Measurements from ENCODE around the gene NCAM2.

The NCAM2 gene

DNA sequence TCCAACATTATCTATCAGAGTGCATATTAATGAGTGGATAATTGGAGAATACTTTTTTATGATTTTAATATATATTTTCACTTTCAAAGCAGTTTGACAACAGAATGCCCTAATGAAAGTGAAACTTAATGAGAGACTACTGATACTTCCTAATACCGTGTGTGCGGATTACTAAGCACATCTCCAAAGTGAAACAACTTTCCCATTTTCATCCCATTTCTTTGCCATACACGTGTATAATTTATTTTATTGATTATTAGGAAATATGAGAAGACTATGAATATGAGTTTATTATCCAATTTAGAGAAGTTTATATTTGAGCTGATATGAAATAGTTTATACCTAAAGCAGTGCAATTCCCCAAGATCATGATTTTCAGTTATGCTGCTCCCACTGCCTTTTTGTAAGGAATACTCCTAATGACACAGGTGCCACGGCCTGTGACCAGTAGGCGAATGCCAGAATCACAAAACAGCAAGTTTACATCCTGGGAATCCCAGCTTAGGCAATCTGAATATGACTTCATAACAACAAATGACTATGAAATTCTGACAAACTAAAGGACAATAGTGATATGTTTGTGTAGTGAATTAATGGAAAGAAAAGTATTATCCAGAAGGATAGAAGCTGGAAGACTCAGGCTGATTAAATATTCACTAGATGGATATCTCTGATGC is 202.9 kb downstream of the NCAM2 start:
- H3K9ac ChIP-seq (ENCODE audit: low read depth, low read length) = no peak overlapping the region
- H3K27me3 ChIP-seq (ENCODE audit: control insufficient read depth, insufficient read depth, low read length) = no peaks in the 10 kb centered on the region
- no peak overlapping the region for H3K4me3 ChIP-seq (ENCODE audit: low read depth, low read length)
- H3K36me3 ChIP-seq (ENCODE audit: control insufficient read depth, insufficient read depth, low read length) = no peaks in the 10 kb centered on the region
- peaks cover 7% of the 10 kb centered on the region for H3K9me3 ChIP-seq (ENCODE audit: control insufficient read depth, insufficient read depth, low read length)
- H3K4me1 ChIP-seq (ENCODE audit: control insufficient read depth, insufficient read depth, low read length) = no peaks in the 10 kb centered on the region

DNA sequence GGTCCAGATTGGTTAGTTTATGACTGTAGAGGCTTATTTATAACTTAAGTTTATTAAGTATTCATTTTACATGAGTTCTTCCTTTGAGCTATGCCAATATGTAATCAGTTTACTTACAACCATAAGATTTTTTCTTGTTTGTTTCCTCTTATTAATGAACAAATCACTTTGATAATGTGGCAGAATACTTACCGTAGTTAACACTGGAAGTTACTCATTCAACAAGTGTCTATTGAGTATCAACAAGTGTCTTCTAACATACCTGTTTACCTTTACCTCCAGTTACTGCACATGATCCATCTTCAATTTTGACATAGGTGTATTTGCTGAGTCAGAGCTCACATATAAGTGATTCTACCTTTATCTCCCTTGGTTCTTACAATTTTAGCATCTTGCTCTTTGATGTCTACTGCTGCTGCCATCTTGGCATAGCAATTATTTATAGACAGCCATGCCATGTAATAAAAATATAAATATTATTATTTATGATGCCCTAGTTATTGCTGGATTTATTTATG is 205.7 kb downstream of the NCAM2 start:
- H3K9me3 ChIP-seq (ENCODE audit: control insufficient read depth, insufficient read depth, low read length) = peaks cover 11% of the 10 kb centered on the region
- H3K27me3 ChIP-seq (ENCODE audit: control insufficient read depth, insufficient read depth, low read length) = no peaks in the 10 kb centered on the region
- H3K4me1 ChIP-seq (ENCODE audit: control insufficient read depth, insufficient read depth, low read length) = no peaks in the 10 kb centered on the region
- no peak overlapping the region for H3K4me3 ChIP-seq (ENCODE audit: low read depth, low read length)
- no peaks in the 10 kb centered on the region for H3K36me3 ChIP-seq (ENCODE audit: control insufficient read depth, insufficient read depth, low read length)
- no peak overlapping the region for H3K9ac ChIP-seq (ENCODE audit: low read depth, low read length)

DNA sequence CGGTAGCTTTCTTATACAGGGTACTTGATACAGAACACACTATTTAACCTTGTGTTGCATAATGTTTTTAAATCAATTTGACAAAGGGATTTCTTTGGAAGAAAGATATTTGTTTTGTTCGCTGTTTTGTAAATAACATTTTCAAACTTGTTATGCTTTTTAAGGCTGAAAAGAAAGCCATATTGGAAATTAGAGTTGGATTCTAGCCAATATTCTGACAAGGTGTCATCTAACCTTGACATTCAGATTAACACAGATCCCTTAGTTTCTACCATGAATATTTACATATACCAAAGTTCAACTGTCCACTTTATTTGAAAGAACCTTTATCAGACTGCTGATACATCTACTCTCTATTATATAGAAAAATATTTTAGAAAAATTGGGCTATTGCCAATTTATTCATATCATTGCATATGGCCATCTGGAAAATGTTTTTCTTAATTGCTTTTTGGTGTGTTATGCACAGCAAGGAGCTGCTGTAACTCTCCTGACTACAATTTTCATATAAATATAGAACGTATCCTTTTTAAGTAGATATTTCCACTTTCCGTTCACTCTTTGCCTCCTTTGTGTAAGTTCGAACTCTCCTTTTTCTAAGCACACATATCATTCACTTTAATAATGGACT is 206.3 kb downstream of the NCAM2 start:
- Histone ChIP-seq H3K9ac (ENCODE audit: low read depth, low read length) (no peak overlapping the region), H3K36me3 (ENCODE audit: control insufficient read depth, insufficient read depth, low read length) (no peaks in the 10 kb centered on the region), H3K4me3 (ENCODE audit: low read depth, low read length) (no peak overlapping the region)

DNA sequence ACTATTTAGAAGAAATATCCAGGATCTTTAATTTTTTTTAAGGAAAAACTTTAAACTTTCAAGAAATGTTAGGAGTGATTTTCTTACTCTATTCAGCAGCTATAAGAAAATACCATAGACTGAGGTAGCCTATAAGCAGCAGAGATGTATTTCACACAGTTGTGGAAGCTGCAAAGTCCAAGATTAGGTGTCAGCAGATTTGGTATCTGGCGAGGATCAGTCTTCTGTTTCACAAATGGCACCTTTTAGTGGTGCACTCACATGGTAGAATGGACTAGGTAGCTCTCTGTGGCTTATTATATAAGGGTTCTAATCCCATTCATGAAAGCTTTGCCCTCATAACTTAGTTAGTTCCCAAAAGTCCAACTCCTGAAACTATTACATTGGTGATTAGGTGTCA is 207.4 kb downstream of the NCAM2 start:
- H3K27me3 ChIP-seq (ENCODE audit: control insufficient read depth, insufficient read depth, low read length) = no peaks in the 10 kb centered on the region
- H3K9ac ChIP-seq (ENCODE audit: low read depth, low read length) = no peak overlapping the region
- peaks cover 8% of the 10 kb centered on the region for H3K9me3 ChIP-seq (ENCODE audit: control insufficient read depth, insufficient read depth, low read length)
- H3K4me1 ChIP-seq (ENCODE audit: control insufficient read depth, insufficient read depth, low read length) = no peaks in the 10 kb centered on the region
- no peaks in the 10 kb centered on the region for H3K36me3 ChIP-seq (ENCODE audit: control insufficient read depth, insufficient read depth, low read length)
- no peak overlapping the region for H3K4me3 ChIP-seq (ENCODE audit: low read depth, low read length)

More for the DNA sequence above, 206.3 kb downstream of the NCAM2 start:
- Histone ChIP-seq H3K9me3 (ENCODE audit: control insufficient read depth, insufficient read depth, low read length) (peaks cover 11% of the 10 kb centered on the region), H3K4me1 (ENCODE audit: control insufficient read depth, insufficient read depth, low read length) (no peaks in the 10 kb centered on the region), H3K27me3 (ENCODE audit: control insufficient read depth, insufficient read depth, low read length) (no peaks in the 10 kb centered on the region)

DNA sequence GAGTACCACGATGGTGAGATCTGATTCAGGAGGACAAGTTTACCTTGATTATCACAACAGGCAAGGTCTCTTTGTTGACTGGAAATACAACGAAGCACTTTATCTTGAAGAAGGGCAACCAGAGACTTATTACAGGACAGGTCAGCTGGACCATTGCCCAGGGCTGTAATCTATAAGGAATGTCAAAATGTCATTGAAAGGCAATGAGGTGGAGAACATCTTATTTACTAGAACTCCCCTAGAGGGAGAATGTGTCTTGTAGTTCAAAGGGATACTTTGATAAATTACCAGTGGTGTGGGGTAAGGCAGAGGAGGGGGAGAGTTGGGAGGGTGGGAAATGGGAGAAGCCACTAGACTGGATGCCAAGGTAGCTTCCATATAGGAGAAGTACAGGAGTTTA is 212.3 kb downstream of the NCAM2 start:
- Histone ChIP-seq H3K9me3 (ENCODE audit: control insufficient read depth, insufficient read depth, low read length) (peaks cover 9% of the 10 kb centered on the region), H3K36me3 (ENCODE audit: control insufficient read depth, insufficient read depth, low read length) (no peaks in the 10 kb centered on the region), H3K27me3 (ENCODE audit: control insufficient read depth, insufficient read depth, low read length) (no peaks in the 10 kb centered on the region), H3K4me1 (ENCODE audit: control insufficient read depth, insufficient read depth, low read length) (no peaks in the 10 kb centered on the region), H3K9ac (ENCODE audit: low read depth, low read length) (no peak overlapping the region), H3K4me3 (ENCODE audit: low read depth, low read length) (no peak overlapping the region)

DNA sequence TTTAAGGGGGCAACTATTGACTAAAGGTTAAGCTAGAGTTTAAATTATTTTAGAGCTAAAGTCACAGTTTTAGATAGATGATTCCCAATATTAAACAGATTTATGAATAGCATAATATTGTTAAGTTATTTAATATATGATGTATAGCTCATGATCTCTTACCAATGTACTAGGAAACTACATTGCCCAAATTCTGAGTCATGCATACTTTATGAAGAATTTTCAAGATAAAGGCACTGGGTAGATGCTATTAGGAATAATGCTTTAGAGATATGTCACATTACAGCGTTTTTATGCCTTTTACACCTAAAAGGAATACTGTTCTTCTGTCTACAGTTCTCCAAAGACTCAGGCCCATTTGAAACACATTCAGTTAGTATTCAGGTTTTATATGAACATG is 215.1 kb downstream of the NCAM2 start:
- H3K9me3 ChIP-seq (ENCODE audit: control insufficient read depth, insufficient read depth, low read length) = peaks cover 6% of the 10 kb centered on the region
- H3K4me1 ChIP-seq (ENCODE audit: control insufficient read depth, insufficient read depth, low read length) = no peaks in the 10 kb centered on the region
- no peak overlapping the region for H3K9ac ChIP-seq (ENCODE audit: low read depth, low read length)
- H3K4me3 ChIP-seq (ENCODE audit: low read depth, low read length) = no peak overlapping the region
- H3K36me3 ChIP-seq (ENCODE audit: control insufficient read depth, insufficient read depth, low read length) = no peaks in the 10 kb centered on the region
- H3K27me3 ChIP-seq (ENCODE audit: control insufficient read depth, insufficient read depth, low read length) = no peaks in the 10 kb centered on the region

DNA sequence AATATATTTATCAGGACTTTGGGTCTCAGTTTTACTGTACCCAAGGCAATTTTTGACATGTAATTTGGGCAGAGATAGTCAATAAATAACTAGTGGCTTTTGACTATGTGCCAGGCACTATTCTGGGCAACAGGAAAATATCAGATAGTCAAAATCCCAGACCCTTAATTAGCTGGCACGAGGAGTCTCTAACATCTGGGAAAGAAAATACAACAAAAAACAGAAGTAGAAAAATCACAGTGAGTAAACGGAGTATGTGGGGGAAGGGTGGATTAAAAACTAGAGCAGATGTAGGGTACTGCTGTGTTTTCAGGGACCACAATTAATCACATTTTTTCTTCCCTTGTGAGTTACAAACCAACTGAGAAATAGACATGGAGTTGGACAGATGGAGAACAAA is 217.8 kb downstream of the NCAM2 start:
- H3K4me1 ChIP-seq (ENCODE audit: control insufficient read depth, insufficient read depth, low read length) = no peaks in the 10 kb centered on the region
- H3K4me3 ChIP-seq (ENCODE audit: low read depth, low read length) = no peak overlapping the region
- H3K9me3 ChIP-seq (ENCODE audit: control insufficient read depth, insufficient read depth, low read length) = peaks cover 5% of the 10 kb centered on the region
- no peak overlapping the region for H3K9ac ChIP-seq (ENCODE audit: low read depth, low read length)
- no peaks in the 10 kb centered on the region for H3K27me3 ChIP-seq (ENCODE audit: control insufficient read depth, insufficient read depth, low read length)
- no peaks in the 10 kb centered on the region for H3K36me3 ChIP-seq (ENCODE audit: control insufficient read depth, insufficient read depth, low read length)

DNA sequence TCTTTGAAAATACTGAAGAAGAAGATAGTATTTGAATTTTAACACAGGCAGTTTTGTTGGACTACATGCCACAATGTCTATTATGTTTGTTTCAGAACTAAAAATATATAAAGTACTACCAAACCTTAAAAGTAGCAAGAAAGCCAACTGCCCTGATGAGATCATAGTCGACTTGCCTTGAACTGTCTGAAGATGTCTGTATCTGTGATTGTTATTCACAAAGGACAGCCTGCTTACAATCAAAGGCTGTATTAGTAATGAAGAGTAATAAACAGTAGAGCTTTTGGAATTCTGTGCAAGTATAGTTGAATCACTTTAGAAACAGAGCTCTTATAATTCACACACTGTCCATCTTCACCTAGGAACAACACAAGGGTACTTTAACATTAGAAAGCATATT is 228.3 kb downstream of the NCAM2 start:
- no peaks in the 10 kb centered on the region for H3K27me3 ChIP-seq (ENCODE audit: control insufficient read depth, insufficient read depth, low read length)
- no peaks in the 10 kb centered on the region for H3K4me1 ChIP-seq (ENCODE audit: control insufficient read depth, insufficient read depth, low read length)
- no peak overlapping the region for H3K9ac ChIP-seq (ENCODE audit: low read depth, low read length)
- no peaks in the 10 kb centered on the region for H3K36me3 ChIP-seq (ENCODE audit: control insufficient read depth, insufficient read depth, low read length)
- peaks cover 11% of the 10 kb centered on the region for H3K9me3 ChIP-seq (ENCODE audit: control insufficient read depth, insufficient read depth, low read length)
- H3K4me3 ChIP-seq (ENCODE audit: low read depth, low read length) = no peak overlapping the region

DNA sequence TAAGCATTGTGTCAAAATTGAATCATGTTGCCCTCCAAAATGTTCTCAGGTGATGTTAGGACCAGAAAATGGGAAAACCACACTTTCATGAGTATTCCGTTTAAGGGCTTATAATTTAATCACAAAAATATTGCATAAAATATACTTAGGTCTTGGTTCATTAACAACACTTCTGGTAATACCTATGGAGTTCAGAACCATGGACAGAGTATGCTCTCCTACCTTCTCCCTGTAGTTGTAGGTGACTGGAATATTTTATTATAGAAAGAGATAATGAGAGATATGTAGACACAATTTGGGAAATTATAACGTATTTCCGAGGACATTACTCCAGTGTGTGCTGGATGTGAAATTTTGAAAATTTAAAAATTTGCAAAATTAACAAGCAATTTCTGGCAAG is 232.5 kb downstream of the NCAM2 start:
- Histone ChIP-seq H3K36me3 (ENCODE audit: control insufficient read depth, insufficient read depth, low read length) (no peaks in the 10 kb centered on the region), H3K4me1 (ENCODE audit: control insufficient read depth, insufficient read depth, low read length) (no peaks in the 10 kb centered on the region), H3K4me3 (ENCODE audit: low read depth, low read length) (no peak overlapping the region), H3K9me3 (ENCODE audit: control insufficient read depth, insufficient read depth, low read length) (no peaks in the 10 kb centered on the region), H3K9ac (ENCODE audit: low read depth, low read length) (no peak overlapping the region), H3K27me3 (ENCODE audit: control insufficient read depth, insufficient read depth, low read length) (no peaks in the 10 kb centered on the region)

DNA sequence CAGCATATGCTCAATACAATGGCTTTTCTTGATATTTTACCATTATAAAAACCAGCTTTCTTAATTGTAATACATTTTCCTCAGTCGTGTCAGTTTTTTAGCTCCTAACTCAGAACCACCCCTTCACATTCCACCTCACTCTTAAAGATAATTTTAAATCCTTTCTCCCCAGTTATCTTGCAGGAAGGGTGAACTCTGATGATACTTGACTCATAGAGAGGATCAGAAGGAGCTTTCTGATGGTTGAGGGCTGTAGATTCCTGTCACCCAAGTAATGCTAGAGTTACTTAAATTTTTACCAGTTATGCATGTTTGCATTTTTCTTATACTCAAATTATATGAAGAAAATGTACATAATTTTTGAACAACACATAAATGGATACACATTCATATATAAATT is 233.7 kb downstream of the NCAM2 start:
- Histone ChIP-seq H3K9me3 (ENCODE audit: control insufficient read depth, insufficient read depth, low read length) (no peaks in the 10 kb centered on the region), H3K4me1 (ENCODE audit: control insufficient read depth, insufficient read depth, low read length) (no peaks in the 10 kb centered on the region)

DNA sequence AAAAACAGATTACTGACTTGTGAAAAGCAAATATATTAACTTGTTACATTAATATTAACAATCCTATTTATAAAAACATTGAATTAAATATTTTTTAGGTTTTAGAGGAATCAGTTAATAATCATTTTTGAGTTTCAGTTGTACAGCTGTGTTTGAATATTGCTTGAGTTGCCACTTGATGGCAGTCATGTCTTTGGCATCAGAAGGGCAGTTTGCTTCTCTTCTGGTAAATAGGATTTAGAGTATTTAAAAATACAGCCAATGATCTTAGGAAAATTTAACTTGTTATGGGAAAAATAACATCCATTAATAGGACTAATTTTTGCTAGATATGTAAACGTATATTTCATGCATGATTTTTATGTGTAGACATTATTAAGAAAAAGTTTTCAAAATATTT is 234.1 kb downstream of the NCAM2 start:
- H3K36me3 ChIP-seq (ENCODE audit: control insufficient read depth, insufficient read depth, low read length) = no peaks in the 10 kb centered on the region
- H3K4me1 ChIP-seq (ENCODE audit: control insufficient read depth, insufficient read depth, low read length) = no peaks in the 10 kb centered on the region
- H3K4me3 ChIP-seq (ENCODE audit: low read depth, low read length) = no peak overlapping the region
- no peaks in the 10 kb centered on the region for H3K9me3 ChIP-seq (ENCODE audit: control insufficient read depth, insufficient read depth, low read length)
- no peak overlapping the region for H3K9ac ChIP-seq (ENCODE audit: low read depth, low read length)
- no peaks in the 10 kb centered on the region for H3K27me3 ChIP-seq (ENCODE audit: control insufficient read depth, insufficient read depth, low read length)

More for the DNA sequence above, 233.7 kb downstream of the NCAM2 start:
- Histone ChIP-seq H3K9ac (ENCODE audit: low read depth, low read length) (no peak overlapping the region), H3K36me3 (ENCODE audit: control insufficient read depth, insufficient read depth, low read length) (no peaks in the 10 kb centered on the region), H3K27me3 (ENCODE audit: control insufficient read depth, insufficient read depth, low read length) (no peaks in the 10 kb centered on the region), H3K4me3 (ENCODE audit: low read depth, low read length) (no peak overlapping the region)

DNA sequence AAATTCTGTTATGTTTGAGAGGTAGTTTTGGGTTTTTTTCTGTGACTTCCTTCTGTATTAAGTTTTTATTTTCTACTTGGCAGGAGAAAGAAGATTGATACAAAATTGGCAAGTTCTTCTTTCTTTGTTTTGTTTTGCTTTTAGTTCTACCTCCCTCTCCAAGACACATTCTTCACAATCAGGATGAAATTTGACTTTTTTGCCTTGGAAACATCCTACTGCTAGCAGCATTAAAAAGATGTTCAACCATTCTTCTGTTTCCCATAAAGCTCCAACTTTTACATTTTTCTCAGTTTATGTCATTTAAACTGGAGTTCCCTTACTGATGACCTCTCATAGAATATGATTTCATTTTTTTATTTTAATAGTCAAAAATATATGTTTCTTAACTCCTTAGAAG is 234.8 kb downstream of the NCAM2 start:
- H3K9me3 ChIP-seq (ENCODE audit: control insufficient read depth, insufficient read depth, low read length) = no peaks in the 10 kb centered on the region
- H3K36me3 ChIP-seq (ENCODE audit: control insufficient read depth, insufficient read depth, low read length) = no peaks in the 10 kb centered on the region
- H3K4me3 ChIP-seq (ENCODE audit: low read depth, low read length) = no peak overlapping the region
- no peaks in the 10 kb centered on the region for H3K27me3 ChIP-seq (ENCODE audit: control insufficient read depth, insufficient read depth, low read length)
- H3K4me1 ChIP-seq (ENCODE audit: control insufficient read depth, insufficient read depth, low read length) = no peaks in the 10 kb centered on the region
- no peak overlapping the region for H3K9ac ChIP-seq (ENCODE audit: low read depth, low read length)

All from iPS-15b (cell line).